GM12801 (cell line): ENCODE measurements around the gene KLF13.

Experiments
- CTCF ChIP-seq: IDR thresholded peaks from one replicate; pipeline ENCODE4 v1.5.1; 2011; ENCODE audit warnings: control low read depth; ENCODE audit not compliant: insufficient read length; ENCODE audit errors: extremely low read depth

The KLF13 gene

GRCh38 chr15:31402003-31402402 lies 75.4 kb downstream of the KLF13 start:
- TF ChIP-seq CTCF = no peak

GRCh38 chr15:31402511-31403056 lies 75.9 kb downstream of the KLF13 start:
- TF ChIP-seq CTCF = no peak

GRCh38 chr15:31403096-31403495 lies 76.5 kb downstream of the KLF13 start:
- TF ChIP-seq CTCF = no peak

GRCh38 chr15:31403606-31404005 lies 77.0 kb downstream of the KLF13 start:
- TF ChIP-seq CTCF = no peak

- no peak for TF ChIP-seq CTCF
Measured at GRCh38 chr15:31404345-31404744, 77.7 kb downstream of the KLF13 start.

- TF ChIP-seq CTCF = no peak
Measured at GRCh38 chr15:31405200-31405920, 78.7 kb downstream of the KLF13 start.

- TF ChIP-seq CTCF = no peak
Measured at GRCh38 chr15:31407376-31407775, 80.7 kb downstream of the KLF13 start.

- no peak for TF ChIP-seq CTCF
Measured at GRCh38 chr15:31407851-31408250, 81.2 kb downstream of the KLF13 start.
